A549 treated with RU486 at 1 μM for 4 hours (cell line): ENCODE results near the gene BUB3. TPM values are rescaled to one million over a fixed set of nuclear protein-coding genes. Genes with fewer than 3 reads are reported as not detected.

Experiments
- total RNA-seq: library from RNA; stranded (reverse); fragments of 200-300 nt; extraction: Qiagen RNA extraction; gene quantifications from 5 replicates; pipeline ENCODE4 v1.2.3, GENCODE V29; 2022; ENCODE audit warnings: low read depth

The BUB3 gene
- total RNA-seq = 167 to 192 TPM (median 176 TPM) in 5 replicates

GRCh38 chr10:123154092-123154710, at the start of gene BUB3:
Gene BUB3 (plus strand): TSS chr10:123154402. CDS start chr10:123154918, 516 bp downstream.

GRCh38 chr10:123135415-123136141, 18.6 kb upstream of the BUB3 start, which contains the start of gene HMX3:
Gene HMX3 (plus strand): TSS chr10:123135970. CDS start chr10:123136051, 81 bp downstream.

GRCh38 chr10:123147635-123148413, 6.4 kb upstream of the BUB3 start, which contains the start of gene HMX2:
Gene HMX2 (plus strand): TSS chr10:123148136. CDS start chr10:123148379, 243 bp downstream.

Other genes starting within 250 kb of the BUB3 start
- not detected in 5 replicates for gene FAM24A, start 243.8 kb upstream of the BUB3 start, total RNA-seq
- 5.0 to 11.0 TPM (median 8.9 TPM) in 5 replicates for gene C10orf88, start 200.2 kb upstream of the BUB3 start, total RNA-seq
- gene PSTK, start 174.0 kb upstream of the BUB3 start, total RNA-seq = 4.5 to 7.0 TPM (median 4.6 TPM) in 5 replicates
- gene IKZF5, start 145.6 kb upstream of the BUB3 start, total RNA-seq = 4.5 to 7.8 TPM (median 7.0 TPM) in 5 replicates
- 6.0 to 8.4 TPM (median 6.8 TPM) in 5 replicates for gene ACADSB, start 145.4 kb upstream of the BUB3 start, total RNA-seq
- 0.12 TPM in 1 of 5 replicates, not detected in the others for gene HMX3, start 18.4 kb upstream of the BUB3 start, total RNA-seq
- gene HMX2, start 6.3 kb upstream of the BUB3 start, total RNA-seq = 0.10 to 0.22 TPM (median 0.15 TPM) in 3 of 5 replicates, not detected in the others